ENCODE measurements around the gene ZMYM2.

Gene ZMYM2

DNA sequence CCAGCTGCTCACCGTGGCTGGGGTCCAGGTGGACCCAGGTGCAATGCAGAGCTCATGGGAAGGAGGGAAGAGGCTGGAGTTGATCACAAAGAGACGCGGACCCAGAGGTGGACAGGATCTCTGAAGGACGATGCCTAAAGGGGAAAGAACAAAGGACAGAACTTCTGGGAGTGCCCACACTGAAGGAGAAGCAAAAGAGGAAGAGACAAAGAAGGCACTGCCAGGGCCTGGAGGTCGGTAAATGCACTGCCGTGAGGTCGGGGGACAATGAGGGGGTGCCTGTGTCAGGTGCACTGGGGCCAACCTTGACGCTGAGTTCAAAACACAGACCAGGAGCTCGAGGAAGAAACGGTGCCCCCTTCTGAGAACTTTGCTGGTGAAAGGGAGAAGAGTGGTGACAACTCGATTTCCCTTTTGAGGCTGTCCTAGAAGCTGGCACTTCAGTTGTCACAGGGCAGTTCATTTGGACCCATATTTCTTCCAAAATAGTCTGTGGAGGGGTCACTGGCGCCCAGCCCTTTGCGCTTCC, 146.7 kb downstream of the ZMYM2 start:
- no peak for DNase-seq

GRCh38 chr13:20106742-20107141, 148.2 kb downstream of the ZMYM2 start:
- no peak for DNase-seq

- DNase-seq: no peak
These were observed 150.5 kb downstream of the ZMYM2 start for GRCh38 chr13:20109037-20109436.

GRCh38 chr13:20114066-20114610, 155.6 kb downstream of the ZMYM2 start:
- no peak for DNase-seq

DNA sequence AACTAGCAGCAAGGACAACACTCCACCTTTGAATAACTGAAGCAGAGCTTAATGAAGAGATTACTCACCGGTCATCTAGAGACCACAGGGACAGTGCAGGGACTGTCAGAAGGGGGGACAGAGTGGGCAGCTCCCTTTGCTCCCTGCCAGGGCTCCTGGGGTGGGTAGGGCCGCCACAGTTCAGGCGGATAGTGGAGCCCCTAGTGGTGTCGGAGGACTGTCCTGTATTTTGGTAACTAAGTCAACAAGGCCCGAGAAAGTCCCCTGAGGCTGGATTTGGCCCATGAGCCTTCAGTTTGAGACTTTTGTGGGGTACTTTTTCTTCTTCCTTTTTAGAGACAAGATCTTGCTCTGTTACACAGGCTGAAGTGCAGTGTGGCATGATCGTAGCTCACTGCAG, 157.7 kb downstream of the ZMYM2 start:
- DNase-seq: no peak

DNA sequence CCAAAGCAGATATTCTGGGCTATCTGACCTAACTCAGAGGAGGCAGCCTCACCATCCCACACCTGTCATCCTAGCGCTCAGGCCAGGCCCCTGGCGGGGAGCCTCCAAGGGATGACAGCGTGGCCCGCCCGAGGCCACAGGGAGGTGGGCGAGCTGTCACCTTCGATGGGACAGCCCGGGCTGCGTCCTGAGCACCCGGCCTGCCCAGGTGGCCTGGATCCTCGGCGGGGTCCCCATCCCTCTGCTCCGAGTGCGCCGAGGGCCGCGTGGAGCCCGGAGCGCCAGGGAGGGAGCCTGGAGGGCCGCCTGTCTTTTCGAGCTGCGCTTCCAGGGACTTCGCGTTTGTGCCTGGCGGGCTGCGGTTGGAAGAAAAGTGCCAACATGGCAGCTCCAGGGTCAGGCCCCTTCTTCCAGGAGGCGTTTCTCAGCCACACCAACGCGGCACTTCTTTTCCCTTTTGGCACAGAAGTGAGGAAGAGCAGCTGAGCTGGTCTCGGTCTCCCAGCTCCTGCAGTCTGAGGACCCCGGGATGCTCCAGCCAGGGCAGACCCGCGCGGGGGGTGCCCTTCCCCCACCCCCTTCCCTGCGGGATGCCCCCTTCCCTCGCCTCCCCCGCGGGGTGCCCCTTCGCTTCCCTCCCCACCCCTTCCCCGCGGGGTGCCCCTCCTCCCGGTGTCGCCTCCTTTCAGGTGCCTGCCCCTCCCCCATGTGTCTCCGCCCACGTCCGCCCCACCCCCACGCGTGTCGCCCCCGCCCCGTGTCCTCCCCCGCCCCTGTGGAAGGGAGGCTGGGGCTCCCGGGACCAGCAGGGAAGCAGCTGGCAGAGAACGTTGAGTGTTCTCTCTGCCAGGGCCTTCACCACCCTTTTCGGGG, 160.0 kb downstream of the ZMYM2 start:
- DNase-seq: peak; percentile 47

DNA sequence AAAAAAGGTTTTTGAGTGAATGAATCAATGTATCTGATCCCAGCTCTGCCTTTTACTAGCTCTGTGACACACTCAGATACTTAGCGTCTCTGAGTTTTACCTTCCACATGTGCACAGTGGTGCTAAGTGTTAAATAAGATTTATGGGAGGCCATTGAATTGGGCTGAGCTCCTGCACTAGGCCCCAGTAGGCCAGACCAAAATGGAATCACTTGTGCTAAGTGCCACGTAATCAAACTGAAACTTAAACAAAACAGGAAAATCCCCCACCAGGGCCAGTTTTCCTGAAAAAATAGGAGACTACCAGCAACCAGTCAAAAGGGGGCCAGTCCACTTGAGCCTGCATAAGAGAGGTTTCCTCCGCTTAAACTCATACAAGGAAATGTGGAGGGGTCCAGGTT, 161.4 kb downstream of the ZMYM2 start:
- DNase-seq: no peak

GRCh38 chr13:20121159-20121525, 162.6 kb downstream of the ZMYM2 start:
- DNase-seq: no peak

DNA sequence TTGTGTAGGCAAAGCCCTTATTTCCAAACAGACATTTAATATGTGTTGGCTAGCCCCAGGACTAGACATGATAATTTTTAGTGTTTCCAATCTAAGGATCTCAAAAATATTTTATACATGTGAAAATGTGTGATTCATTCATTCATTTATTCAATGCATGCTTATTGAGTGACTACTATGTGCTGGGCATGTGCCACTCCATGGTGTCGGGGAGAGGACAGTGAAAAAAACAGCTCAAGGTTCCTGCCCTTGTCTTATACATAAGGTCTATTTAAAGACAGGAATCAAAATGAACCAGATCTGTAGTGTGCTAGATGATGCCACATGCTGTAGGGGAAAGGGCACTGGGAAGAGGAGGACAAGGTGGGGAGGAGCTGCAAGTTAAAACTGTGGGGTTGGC, 165.8 kb downstream of the ZMYM2 start:
- peak; percentile 8 for DNase-seq

- peak; percentile 53 for DNase-seq
These were observed 166.7 kb downstream of the ZMYM2 start for GRCh38 chr13:20125129-20125782.

DNA sequence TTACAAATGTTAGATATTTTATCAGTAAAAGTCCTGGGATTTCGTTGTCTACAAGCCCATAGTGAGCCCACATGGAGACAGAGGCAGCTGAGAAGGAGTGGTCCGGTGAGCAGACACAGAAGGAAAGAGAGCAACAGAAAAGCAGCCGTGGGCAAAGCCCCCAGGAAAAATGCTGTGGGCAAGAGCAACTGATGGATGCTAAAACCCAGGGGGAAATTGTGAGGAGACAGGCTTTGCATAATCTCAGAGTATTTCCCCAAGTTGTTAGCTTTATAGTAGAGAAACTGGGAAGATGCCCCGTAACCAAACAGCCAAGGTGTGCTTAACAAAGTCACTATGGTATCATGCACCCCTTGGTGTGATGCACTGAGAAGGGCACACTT, 167.2 kb downstream of the ZMYM2 start:
- DNase-seq: no peak

DNA sequence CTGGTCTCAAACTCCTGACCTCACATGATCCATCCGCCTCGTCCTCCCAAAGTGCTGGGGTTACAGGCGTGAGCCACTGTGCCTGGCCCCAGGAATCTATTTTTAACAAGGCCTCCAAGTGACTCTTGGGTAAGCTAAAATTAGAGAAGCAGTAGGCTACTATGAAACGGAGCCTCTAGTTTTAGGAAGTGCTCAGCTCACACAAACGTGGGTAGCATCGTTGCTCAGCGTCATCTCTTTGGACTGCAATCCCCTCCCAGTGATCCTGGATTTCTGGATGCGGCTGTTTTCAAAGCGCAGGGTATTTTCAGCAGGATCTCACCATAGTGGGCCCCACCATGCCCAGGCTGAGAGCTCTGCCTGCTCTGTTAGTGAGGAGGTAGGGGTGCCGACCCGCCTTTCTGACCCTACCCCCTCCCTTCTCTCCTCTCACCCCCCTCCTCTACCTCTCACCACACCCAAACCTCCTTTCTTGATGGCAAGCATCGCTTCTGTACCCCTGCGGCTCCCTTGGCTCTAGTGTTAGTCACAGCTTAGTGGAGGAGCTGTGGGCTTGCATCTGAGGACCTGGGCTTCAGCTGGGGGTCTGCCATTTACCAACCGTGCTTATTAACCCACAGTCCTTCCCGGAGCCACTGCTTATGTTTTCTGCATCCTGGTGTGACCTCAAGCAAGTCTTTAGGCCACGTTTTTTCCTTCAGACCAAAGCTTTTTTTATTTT, 168.2 kb downstream of the ZMYM2 start:
- no peak for DNase-seq

DNA sequence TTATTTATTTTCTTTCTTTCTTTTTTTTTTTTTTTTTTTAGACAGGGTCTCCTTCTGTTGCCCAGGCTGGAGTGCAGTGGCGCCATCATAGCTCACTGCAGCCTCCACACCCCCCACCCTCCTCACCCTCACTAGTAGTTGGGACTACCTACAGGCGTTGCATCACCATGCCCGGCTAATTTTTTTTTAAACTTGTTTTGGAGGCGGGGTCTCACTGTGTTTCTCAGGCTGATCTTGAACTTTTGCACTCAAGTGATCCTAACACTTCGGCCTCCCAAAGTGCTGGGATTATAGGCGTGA, 168.7 kb downstream of the ZMYM2 start:
- no peak for DNase-seq

DNA sequence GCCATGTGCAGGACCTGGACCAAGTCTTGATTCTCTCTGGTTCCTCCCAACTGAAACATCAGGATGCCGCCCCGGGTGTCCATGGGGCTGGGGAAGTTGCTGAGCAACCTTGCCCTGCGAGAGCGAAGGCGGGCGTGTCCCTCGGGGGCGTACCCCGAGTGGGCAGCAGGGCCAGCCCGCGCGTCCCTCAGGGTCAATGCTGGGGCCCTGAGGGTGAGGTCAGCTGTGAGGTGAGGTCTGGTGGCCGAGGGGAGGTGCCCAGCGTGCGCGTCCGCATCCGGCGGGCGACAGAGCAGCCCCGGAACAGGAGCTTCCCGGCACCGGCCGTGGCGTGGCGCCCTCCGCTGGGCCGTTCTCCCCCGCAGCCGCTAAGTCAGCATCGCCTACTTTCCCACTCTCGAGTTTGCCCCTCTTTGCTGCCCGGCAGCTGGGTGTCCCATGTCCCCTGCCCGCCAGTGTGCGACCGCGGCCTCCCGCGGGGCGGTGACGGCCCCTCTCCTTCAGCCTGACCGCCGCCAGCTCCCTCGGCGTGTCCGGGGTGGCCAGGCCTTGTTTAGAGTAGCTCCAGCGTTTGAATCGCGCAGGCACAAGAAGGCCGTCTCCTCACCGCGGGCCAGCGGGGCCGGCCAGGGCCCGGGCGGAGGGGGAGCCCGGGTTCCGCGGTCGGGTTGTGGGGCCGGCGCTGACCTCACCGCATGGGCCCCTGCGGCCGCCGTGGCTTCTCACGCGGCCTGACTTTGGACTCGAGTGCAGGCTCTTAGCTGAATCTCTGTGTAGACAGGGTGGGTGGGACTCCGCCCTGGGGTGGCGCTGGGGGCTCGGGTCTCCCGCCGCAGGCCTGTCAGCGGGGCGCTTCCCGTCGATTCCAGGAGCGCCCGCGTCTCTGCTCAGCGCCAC, 169.3 kb downstream of the ZMYM2 start:
- DNase-seq: peak; percentile 30

- DNase-seq: no peak
These were observed 170.0 kb downstream of the ZMYM2 start for GRCh38 chr13:20128459-20128931.

DNA sequence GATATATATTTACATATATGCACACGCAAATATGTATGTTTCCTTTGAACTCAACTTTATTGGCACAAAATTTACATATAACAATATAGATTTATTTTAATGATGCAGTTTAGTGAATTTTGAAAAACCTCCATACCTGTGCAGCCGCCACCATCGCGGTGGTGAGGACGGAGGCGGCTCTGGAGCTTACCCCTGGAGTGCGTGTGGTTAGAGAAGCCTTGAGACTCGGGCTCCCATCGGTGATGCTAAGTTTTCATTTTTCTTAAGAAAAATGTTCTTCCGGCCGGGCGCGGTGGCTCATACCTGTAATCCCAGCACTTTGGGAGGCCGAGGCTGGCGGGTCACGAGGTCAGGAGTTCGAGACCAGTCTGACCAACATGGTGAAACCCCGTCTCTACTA, 170.5 kb downstream of the ZMYM2 start:
- DNase-seq: no peak

DNA sequence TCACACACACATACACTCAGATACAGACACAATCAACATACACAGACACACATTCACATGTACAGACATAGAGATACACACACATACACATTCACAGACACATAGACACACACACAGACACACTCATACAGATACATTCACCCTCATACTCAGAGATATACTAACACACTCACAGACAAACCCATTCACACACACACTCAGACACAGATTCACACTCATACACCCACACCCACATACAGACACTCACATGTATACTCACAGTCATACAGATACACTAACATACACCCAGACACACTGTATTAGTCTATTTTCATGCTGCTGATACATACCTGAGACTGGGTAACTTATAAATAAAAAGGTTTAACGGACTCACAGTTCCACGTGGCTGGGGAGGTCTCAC, 171.5 kb downstream of the ZMYM2 start:
- DNase-seq: no peak

DNA sequence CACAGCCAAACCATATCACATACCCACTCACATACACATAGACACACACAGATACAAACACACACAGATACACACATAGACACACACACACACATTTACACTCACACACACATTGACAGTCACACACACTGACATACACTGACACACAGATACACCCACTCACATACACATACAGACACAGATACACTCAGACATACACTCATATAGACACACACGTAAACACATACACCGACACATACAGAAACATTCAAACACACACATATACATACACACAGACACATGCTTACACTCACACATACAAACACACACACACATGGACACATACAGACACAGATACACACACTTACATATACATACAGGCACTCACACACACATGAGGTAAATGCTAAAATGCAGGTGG, 172.1 kb downstream of the ZMYM2 start:
- no peak for DNase-seq

- DNase-seq: no peak
These were observed 172.7 kb downstream of the ZMYM2 start for GRCh38 chr13:20131057-20131832.

GRCh38 chr13:20132052-20132634, 173.6 kb downstream of the ZMYM2 start:
- no peak for DNase-seq

- DNase-seq: no peak
These were observed 176.2 kb downstream of the ZMYM2 start for GRCh38 chr13:20134732-20135131.
